ENCODE results near the gene ELK3. TPM values are rescaled to one million over a fixed set of nuclear protein-coding genes. Genes with fewer than 3 reads are reported as not detected.

ELK3 gene
- total RNA-seq, 2 experiments from 2014 or later, result 26.8 to 31.5 TPM

DNA sequence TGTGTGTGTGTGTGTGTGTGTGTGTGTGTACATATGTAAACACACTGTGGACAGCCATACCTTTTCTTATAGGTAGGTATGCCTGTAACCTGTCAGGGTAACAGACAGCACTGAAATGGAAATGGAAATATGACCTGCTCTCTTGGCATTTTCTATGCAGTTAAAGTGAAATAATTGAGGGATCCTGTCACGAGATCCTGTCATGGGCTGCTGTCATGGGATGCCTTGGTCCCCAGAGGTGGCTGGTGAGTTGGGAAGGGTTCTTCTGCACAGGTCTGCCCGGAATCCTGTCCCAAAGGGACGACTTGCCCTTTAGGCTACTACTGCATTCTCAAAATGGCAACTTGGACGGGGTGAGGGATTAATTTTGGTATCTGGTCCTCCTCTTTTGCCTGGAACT lies 47.3 kb downstream of the ELK3 start:
- ATAC-seq (ENCODE audit: poor library complexity) (no peak), DNase-seq (peak in 1 of 14 experiments; percentile 44)
- Mint-ChIP-seq H3K27me3 (no peaks in the 10 kb centered on the region), H3K9me3 (no peaks in the 10 kb centered on the region), H3K27ac (peak overlapping the region; percentile 97), H3K36me3 (ENCODE audit: low read depth) (peaks cover 60% of the 10 kb centered on the region), H3K4me1 (ENCODE audit: low read depth) (peaks cover 83% of the 10 kb centered on the region), H3K4me3 (peak overlapping the region; percentile 65)
- Histone ChIP-seq H3K36me3 (ENCODE audit: insufficient read depth, low read length) (peaks cover 26% of the 10 kb centered on the region), H3K4me1 (ENCODE audit: insufficient read depth, low read length) (peaks cover 71% of the 10 kb centered on the region), H3K27ac (ENCODE audit: low read depth in 1 of 2, low read length in 2 of 2) (peak overlapping the region; percentile 73 to 97), H3K9me3 (ENCODE audit: control insufficient read depth in 1 of 2, insufficient read depth in 1 of 2, low read length in 2 of 2) (no peaks in the 10 kb centered on the region), H3K4me3 (ENCODE audit: low read length) (peak overlapping the region; percentile 42), H3K27me3 (ENCODE audit: control insufficient read depth in 1 of 2, insufficient read depth in 2 of 2, low read length in 2 of 2) (no peaks in the 10 kb centered on the region)
- CTCF ChIA-PET, result interaction anchor here (1.8 to 2.1 kb wide), 2 partner anchors 26 to 159 kb away, joined by 10 to 12 read pairs; partner anchors contain the start of gene CDK17
- TF ChIP-seq, protein P1, sequence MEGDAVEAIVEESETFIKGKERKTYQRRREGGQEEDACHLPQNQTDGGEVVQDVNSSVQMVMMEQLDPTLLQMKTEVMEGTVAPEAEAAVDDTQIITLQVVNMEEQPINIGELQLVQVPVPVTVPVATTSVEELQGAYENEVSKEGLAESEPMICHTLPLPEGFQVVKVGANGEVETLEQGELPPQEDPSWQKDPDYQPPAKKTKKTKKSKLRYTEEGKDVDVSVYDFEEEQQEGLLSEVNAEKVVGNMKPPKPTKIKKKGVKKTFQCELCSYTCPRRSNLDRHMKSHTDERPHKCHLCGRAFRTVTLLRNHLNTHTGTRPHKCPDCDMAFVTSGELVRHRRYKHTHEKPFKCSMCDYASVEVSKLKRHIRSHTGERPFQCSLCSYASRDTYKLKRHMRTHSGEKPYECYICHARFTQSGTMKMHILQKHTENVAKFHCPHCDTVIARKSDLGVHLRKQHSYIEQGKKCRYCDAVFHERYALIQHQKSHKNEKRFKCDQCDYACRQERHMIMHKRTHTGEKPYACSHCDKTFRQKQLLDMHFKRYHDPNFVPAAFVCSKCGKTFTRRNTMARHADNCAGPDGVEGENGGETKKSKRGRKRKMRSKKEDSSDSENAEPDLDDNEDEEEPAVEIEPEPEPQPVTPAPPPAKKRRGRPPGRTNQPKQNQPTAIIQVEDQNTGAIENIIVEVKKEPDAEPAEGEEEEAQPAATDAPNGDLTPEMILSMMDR (IDR thresholded peaks at IDR 0.05), result no peak
- POLR2A ChIA-PET, result interaction anchor here (0.5 to 1.5 kb wide), 4 partner anchors 30 to 204 kb away, joined by 3 to 6 read pairs (median 4); partner anchors contain the start of gene CDK17
- intact Hi-C loops (cut with DNase I, micrococcal nuclease), result no loop called here

DNA sequence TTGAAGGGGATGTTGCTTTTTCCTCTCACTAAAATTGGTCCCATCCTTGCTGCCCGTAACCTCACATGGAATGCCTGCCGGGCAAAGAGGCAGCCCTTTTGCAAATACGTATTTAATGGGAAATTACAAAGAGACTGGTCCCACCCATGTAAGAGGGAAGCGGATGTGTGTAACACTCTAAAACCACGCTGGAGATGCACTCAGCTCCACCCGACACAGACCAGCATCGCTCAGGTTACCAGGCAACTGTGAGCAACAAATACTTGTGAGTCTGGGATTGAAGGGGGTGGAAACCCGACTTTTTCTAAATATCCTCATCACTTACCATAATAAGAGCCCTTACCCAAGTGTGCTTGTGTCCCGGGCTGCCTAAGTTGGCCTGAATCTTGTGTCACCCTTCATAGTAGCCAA lies 47.7 kb downstream of the ELK3 start:
- TF ChIP-seq, protein P1 (IDR thresholded peaks at IDR 0.05), result no peak

DNA sequence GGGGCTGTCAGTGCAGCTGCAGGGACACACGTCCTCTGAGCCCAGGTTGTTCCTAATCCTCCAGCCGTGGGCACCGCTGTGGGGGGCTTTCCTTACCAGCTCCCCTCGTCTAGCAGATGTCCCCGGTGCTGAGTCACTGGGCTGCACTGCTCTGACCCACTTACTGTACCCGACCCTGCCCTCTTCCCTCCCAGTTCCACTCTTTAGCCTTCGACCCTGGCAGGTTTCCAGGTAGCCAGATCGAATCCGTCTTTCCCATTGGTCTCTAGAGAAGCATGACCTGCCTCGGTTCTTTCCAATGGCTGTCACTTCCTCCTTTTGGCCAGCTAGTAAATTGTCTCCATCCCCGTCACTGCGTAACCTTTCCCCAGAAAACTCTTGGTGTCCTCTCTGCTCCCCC lies 48.4 kb downstream of the ELK3 start:
- ATAC-seq (ENCODE audit: poor library complexity) (no peak), DNase-seq (peak in 2 of 14 experiments; percentile 57 to 73)
- intact Hi-C loops (cut with DNase I, micrococcal nuclease), result loop anchor here in 1 of 2 experiments (1.0 kb wide), 1 partner anchor 203 kb away; no protein-coding TSS in a partner anchor
- ChIA-PET CTCF (interaction anchor here (1.0 to 2.1 kb wide), 3 partner anchors 27 to 192 kb away, joined by 3 to 12 read pairs (median 10); partner anchors contain the start of gene CDK17), POLR2A (interaction anchor here (1.1 kb wide), 1 partner anchor 31 kb away, joined by 4 read pairs; no protein-coding TSS in a partner anchor)
- H3K4me3 ChIP-seq (ENCODE audit: low read length), result no peak overlapping the region
- no peaks in the 10 kb centered on the region for H3K9me3 ChIP-seq (ENCODE audit: control insufficient read depth in 1 of 2, insufficient read depth in 1 of 2, low read length in 2 of 2)
- no peaks in the 10 kb centered on the region for H3K27me3 ChIP-seq (ENCODE audit: control insufficient read depth in 1 of 2, insufficient read depth in 2 of 2, low read length in 2 of 2)
- no peak overlapping the region for H3K4me3 Mint-ChIP-seq
- H3K27ac Mint-ChIP-seq, result peak overlapping the region; percentile 97
- no peaks in the 10 kb centered on the region for H3K9me3 Mint-ChIP-seq
- peaks cover 59% of the 10 kb centered on the region for H3K4me1 ChIP-seq (ENCODE audit: insufficient read depth, low read length)
- TF ChIP-seq, protein P1 (IDR thresholded peaks at IDR 0.05), result no peak
- no peaks in the 10 kb centered on the region for H3K27me3 Mint-ChIP-seq
- peak overlapping the region; percentile 73 to 97 for H3K27ac ChIP-seq (ENCODE audit: low read depth in 1 of 2, low read length in 2 of 2)
- peaks cover 37% of the 10 kb centered on the region for H3K36me3 ChIP-seq (ENCODE audit: insufficient read depth, low read length)
- H3K4me1 Mint-ChIP-seq (ENCODE audit: low read depth), result peaks cover 75% of the 10 kb centered on the region
- H3K36me3 Mint-ChIP-seq (ENCODE audit: low read depth), result peaks cover 63% of the 10 kb centered on the region

More for the DNA sequence above, 47.7 kb downstream of the ELK3 start:
- Mint-ChIP-seq H3K4me1 (ENCODE audit: low read depth) (peaks cover 83% of the 10 kb centered on the region), H3K9me3 (no peaks in the 10 kb centered on the region), H3K4me3 (peak overlapping the region; percentile 65), H3K27me3 (no peaks in the 10 kb centered on the region), H3K36me3 (ENCODE audit: low read depth) (peaks cover 60% of the 10 kb centered on the region), H3K27ac (peak overlapping the region; percentile 97)
- ATAC-seq (ENCODE audit: poor library complexity) (peak; percentile 95), DNase-seq (peak; percentile 33 to 97 (median 65))
- intact Hi-C loops (cut with DNase I, micrococcal nuclease), result loop anchor here in 1 of 2 experiments (1.0 kb wide), 1 partner anchor 203 kb away; no protein-coding TSS in a partner anchor
- CTCF ChIA-PET, result interaction anchor here (1.0 to 2.1 kb wide), 3 partner anchors 27 to 193 kb away, joined by 3 to 12 read pairs (median 10); partner anchors contain the start of gene CDK17
- H3K4me1 ChIP-seq (ENCODE audit: insufficient read depth, low read length), result peaks cover 67% of the 10 kb centered on the region
- H3K4me3 ChIP-seq (ENCODE audit: low read length), result peak overlapping the region; percentile 42
- H3K27me3 ChIP-seq (ENCODE audit: control insufficient read depth in 1 of 2, insufficient read depth in 2 of 2, low read length in 2 of 2), result no peaks in the 10 kb centered on the region
- H3K36me3 ChIP-seq (ENCODE audit: insufficient read depth, low read length), result peaks cover 30% of the 10 kb centered on the region
- H3K9me3 ChIP-seq (ENCODE audit: control insufficient read depth in 1 of 2, insufficient read depth in 1 of 2, low read length in 2 of 2), result no peaks in the 10 kb centered on the region
- POLR2A ChIA-PET, result interaction anchor here (0.5 to 1.5 kb wide), 5 partner anchors 31 to 248 kb away, joined by 3 to 6 read pairs (median 3); partner anchors contain the start of gene CDK17
- H3K27ac ChIP-seq (ENCODE audit: low read depth in 1 of 2, low read length in 2 of 2), result peak overlapping the region; percentile 73 to 97
